Measurements from ENCODE around the gene NXN.
"Not testable (repeated sequence)": the region's sequence is repeated elsewhere in the genome, so short reads cannot be mapped to it uniquely, and the experiment has no call there.

The NXN gene

DNA sequence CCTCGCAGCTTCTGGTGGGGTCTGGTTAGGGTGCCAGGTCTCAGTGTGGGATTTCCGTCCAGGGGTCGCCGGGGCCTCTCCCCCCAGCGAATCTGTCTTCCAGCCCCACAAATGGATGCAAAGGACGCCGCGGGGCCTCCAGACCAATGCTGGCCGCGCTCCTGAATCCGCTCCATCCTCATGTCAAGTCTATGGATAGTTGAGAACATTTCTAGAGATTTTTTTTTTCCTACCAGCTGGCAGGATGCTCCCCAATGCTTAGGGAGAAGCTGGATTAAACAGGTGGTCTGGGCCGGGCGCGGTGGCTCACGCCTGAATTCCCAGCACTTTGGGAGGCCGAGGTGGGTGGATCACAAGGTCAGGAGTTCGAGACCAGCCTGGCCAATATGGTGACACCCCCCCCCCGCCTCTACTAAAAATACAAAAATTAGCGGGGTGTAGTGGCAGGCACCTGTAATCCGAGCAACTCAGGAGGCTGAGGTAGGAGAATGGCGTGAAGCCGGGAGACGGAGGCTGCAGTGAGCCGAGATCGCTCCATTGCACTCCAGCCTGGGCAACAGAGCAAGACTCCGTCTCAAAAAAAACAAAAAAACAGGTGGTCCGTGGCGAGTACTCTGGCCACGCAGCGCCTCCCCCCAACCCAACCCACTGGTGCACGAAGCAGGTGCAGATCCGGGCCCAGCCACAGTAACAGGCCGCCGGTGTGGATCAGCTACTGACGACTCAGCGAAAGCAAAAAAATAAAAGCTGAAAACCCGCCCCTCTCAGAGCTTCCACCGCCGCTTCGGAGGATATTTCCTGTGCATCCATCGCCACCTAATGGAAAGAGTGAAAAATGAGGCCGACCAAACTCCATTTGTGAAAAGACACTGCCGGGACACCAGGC lies 1.1 kb upstream of the NXN start:
- peak; percentile 46 to 55 (median 50) for DNase-seq (ENCODE audit: low read depth in 3 of 3, low spot score in 1 of 3)

DNA sequence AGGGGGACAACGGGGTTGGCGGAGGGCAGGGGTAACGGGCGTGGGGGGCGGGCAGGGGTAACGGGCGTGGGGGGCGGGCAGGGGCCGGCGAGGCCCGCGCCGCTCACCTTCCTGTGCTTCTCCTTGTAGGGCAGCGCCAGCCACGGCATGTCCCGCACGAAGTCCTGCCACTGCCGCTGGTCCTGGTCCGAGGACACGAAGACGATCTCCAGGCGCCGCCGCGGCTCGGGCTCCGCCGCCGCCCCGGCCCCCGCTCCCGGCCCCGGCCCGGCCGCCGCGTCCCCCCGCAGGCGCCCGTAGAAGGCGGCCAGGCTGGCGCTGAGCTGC lies 401 bp downstream of the NXN start:
- DNase-seq (ENCODE audit: low read depth in 3 of 3, low spot score in 1 of 3), result no peak

DNA sequence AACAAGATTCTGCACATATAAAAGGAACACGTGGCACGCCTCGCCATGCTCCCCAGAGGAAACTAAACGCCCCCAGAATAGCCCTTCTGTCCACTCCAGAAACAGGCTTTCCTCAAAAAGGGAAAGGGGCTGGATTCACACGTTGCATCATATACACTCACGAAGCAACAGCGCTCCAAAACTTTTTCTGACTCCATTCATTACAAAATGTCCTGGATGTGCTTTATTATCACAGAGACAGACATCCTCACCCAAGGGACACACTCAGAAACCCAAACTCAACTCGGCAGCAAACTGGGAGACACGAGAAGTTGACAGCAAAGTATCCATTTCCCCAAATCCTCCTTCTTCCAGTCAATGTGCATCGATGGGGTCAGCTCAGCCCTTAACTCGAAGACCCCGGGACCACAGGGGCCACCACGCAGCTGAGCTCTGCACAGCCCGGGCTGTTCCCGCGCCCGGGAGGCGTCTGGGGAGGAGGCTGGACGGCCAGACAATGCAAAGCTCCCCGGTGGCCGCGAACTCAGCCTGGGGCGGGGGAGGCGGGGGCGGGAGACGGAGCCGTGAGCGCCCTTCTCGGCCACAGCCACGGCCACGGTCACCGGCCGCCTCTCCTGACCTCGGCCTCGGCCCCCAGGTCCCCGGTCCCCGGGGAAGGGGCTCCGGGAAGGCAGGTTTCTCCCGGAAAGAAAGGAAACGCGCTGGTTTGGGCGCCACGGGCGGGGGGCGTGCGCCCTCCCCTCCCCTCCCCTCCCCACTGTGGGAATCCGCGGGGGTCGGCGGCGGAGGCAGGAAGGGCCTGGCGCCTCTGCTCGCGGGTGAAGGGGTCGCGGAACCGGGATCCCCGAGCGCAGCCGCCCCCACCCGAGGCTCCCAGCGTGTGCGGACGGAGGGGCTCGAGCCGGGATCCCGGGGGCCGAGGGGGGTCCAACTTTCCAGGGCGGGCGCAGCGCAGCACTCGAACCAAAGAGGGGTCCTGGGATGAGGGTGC lies 1.2 kb downstream of the NXN start:
- no peak for DNase-seq (ENCODE audit: low read depth in 3 of 3, low spot score in 1 of 3)

DNA sequence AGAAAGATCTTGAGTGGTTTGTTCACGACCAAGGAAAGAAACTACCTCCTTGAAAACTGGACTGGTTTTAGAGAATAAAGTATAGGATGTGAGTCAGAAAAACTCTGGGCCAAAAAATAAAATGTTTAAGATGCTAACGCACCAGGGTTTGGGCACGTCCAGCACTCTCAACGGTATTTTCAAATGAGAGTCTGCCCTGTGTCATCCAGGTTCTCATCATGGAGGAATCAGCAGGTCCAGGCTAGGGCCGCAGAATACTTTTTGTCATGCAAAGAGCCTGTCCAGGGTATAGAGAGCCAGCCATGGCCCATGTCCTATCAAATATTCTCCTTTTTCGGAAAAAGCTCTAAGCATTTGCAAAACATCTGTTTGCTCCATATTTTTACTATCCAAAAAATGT lies 2.4 kb downstream of the NXN start:
- no peak for DNase-seq (ENCODE audit: low read depth in 3 of 3, low spot score in 1 of 3)

DNA sequence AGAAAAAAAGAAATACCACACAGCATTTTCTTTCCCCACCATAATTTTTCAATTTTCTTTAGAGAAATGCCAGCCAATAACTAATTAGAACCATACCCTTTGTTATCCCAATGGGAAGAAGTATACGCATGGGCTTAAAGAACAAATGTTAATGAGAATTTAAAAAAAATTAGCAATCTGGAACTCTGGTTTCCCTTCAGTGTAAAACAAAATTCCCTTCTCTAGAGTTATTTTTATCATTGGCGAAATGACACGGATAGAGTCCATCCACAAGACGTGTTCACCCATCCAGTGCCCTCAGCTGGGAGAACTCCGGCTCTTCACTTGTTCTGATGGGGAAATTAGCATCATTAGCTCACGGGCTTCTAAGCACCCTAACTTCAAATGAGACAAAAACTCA lies 3.3 kb downstream of the NXN start:
- no peak for DNase-seq (ENCODE audit: low read depth in 3 of 3, low spot score in 1 of 3)

DNA sequence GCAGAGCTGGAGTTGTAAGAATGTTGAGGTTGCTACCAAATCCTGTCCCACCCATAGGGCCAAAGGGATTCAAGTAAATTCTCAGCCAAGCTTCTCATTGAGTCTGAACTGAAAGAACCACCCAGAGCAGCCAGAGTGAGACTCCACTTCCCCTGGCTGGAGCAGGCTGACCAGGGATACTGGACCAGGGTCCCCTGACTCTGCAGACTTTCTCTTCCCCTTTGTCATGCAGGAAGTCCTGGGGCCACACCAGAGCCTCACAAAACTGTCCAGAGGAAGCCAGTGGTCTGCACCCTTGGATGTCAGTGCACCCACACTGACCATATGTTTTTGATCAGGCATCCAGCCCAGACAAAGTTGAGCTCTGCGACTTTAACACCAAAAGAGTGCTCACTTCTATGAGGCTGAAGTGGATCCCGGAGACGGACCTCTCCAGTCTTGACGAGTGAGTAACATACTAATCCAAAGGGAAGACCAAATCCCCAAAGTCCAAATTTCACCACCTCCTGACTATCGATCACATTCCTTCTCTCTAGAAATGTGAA lies 4.1 kb downstream of the NXN start:
- no peak for DNase-seq (ENCODE audit: low read depth in 3 of 3, low spot score in 1 of 3)

DNA sequence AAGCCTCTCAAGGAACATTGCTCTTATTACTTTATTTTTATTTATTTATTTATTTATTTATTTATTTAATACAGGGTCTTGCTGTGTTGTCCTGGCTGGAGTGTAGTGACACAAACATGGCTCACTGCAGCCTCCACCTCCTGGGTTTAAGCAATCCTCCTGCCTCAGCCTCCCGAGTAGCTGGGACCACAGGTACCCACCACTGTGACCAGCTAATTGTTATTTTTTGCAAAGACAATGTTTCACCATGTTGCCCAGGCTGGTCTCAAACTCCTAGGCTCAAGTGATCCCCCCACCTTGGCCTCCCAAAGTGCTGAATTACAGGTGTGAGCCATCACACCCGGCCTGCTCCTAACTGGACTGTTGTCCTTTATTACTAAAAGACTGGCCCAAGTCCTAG lies 4.8 kb downstream of the NXN start:
- not testable (repeated sequence) for DNase-seq (ENCODE audit: low read depth in 3 of 3, low spot score in 1 of 3)

DNA sequence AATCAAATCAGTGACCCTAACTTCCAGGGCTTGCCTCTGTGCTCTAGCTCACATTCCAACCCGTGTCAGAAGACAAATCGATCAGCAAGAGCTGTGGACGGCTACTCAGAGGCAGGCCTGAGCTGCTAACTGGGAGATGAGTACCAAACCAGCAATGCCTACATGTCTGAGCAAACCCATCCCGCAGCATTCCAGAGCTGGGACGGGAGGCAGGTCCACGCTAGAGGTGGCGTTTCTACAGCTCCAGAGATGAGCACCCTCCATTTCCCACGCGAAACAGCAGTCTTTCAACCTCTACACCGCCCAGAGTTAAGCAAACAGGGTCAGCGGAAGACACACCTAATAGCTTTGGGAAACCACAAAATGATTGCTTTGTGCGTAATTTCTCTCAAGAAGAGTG lies 6.5 kb downstream of the NXN start:
- DNase-seq (ENCODE audit: low read depth in 3 of 3, low spot score in 1 of 3), result no peak

DNA sequence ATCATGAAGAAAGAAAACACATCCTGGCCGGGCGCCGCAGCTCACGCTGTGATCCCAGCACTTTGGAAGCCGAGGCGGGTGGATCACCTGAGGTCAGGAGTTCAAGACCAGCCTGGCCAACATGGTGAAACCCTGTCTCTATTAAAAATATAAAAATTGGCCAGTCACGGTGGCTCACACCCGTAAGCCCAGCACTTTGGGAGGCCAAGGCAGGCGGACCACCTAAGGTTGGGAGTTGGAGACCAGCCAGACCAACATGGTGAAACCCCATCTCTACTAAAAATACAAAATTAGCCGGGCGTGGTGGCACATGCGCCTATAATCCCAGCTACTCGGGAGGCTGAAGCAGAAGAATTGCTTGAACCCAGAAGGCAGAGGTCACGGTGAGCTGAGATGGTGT lies 7.7 kb downstream of the NXN start:
- not testable (repeated sequence) for DNase-seq (ENCODE audit: low read depth in 3 of 3, low spot score in 1 of 3)

DNA sequence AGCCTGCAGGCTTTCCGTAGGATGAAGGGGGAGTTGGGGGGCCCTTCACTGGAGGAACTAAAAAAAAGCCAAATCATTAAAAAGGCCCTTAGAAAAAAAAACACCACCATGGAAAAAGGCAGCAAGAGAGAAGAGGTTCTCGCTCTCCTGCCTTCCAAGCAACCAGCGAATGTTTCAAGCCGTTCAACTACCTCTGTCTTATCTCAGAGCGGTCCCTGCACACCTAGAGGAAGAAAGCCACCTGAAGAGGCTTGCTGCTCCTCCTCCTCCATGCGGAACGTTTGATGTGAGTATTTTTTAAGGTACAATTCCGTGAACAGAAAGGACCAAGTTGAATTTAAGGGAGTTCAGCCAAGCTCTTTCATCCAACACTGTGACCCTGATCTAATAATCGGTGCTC lies 9.2 kb downstream of the NXN start:
- no peak for DNase-seq (ENCODE audit: low read depth in 3 of 3, low spot score in 1 of 3)

DNA sequence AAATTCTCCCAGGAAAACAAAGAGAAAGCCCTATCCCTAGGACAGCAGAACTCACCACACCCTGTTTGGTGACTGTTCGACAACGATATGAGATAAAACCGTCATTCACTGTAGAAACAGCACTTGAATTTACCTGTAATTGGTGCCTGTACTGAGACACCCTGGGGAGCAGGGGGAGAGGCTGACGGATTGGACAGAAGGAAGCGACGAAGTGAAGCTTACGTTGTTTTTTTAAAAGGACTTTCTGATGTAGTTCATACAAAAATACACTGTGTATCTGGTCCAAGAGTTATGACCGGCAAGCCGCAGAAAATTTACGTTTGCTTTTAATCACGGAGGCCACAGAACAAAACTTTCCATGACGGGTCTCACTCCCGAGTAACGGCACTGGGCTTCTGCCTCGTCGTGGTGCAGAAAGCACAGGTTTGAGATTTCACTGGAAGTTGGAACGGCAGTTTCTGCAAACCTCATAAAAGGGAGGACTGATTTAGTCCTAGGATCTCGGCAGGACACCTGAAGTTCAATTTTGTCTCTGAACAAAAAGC lies 9.7 kb downstream of the NXN start:
- no peak for DNase-seq (ENCODE audit: low read depth in 3 of 3, low spot score in 1 of 3)

DNA sequence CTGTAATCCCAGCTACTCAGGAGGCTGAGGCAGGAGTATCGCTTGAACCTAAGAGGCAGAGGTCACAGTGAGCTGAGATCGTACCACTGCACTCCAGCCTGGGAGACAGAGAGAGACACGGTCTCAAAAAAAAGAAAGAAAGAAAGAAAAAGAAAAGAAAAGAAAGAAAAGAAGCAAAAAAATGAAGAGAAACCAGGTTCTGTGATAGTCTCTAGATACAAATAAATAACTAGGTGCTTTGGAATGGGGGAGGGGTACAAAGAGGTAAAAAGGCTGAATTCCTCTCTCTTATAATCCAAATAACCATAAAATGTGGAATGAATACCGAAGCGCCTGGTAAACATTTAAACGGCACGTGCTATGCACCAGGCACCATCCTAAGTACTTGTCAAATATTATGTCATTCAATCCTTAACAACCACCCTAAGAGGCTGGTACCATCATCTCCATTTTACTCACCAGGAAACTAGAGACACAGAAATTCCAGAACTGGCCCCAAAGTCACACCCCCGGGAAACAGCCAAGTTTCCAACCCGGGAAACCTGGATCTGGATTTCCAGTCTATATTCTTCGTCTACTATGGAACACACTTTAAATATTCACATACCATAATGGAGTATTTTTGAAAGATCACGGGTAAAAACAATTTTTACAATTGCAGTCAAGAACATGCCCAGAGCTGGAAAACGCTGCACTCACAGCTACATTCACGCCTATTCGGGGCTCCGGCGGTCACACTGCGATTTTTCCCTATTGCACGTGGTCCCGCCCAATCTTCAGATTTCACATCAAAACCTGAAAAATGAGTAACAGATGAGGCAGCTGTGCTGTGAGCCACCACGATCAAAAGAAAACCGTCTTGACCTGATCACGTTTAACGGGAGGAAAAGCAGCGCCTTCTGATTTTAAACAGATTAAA lies 10.5 kb downstream of the NXN start:
- no peak for DNase-seq (ENCODE audit: low read depth in 3 of 3, low spot score in 1 of 3)

DNA sequence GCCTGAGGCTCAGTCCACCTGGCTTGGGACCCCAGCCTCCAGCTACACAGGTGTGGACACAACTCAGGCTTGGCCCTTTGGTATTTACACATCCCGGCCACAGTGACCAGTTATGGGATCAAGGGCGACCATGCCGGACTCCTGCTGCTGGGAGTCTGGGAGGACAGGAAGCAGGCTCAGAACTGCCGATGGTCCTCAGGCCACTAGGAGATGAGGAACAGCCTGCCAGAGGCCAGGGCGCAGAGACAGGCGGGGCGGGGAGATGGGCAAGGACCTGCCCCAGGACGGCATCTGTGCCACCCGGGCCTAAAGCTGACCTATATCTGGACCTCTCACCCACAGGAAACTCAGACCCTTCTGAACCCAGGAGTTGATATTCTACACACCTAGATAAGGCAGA lies 12.5 kb downstream of the NXN start:
- DNase-seq (ENCODE audit: low read depth in 3 of 3, low spot score in 1 of 3), result no peak

DNA sequence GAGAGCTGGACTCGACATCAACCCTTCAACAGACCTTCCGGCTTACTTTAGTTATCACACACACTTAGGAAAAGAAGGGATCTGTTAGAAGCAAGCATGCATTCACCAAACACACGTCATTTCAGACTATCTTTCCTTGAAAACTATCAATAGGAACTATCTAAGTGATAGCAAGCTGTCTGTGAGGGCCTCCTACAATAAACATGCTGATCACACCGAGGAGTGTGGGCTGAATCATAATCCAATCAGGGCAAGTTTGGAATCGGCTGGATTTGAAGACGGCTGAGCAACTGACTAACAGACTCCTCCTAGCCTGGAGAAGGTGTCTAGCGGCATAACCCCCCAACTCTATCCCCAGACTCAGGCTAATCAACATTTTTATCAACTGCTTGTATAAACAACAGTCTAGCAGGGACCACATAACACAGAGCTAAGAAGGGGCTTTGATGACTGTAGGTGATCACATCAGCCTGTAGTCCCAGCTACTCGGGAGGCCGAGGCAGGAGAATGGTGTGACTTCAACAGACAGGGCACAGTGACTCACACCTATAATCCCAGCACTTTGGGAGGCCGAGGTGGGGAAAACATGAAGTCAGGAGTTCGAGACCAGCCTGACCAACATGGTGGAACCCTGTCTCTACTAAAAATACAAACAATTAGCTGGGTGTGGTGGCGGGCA lies 14.1 kb downstream of the NXN start:
- no peak for DNase-seq (ENCODE audit: low read depth in 3 of 3, low spot score in 1 of 3)

DNA sequence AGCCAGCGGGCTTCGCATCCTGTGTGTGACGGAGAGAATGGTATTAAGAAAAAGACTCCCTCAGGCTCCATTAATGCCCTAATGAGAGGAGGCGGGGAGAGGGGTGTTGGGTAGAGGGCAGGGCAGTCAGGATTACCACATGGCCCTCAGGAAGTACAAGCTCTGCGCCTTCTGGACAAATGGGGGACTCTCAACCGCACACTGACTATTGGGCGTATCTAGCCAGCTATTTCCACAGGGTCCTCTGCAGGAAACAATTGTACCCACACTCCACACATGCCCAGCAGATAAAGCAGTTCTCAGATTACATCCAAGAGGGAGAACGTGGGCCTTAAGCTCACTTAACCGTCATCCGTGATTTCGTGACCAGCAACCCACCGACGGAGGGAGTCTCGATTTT lies 14.7 kb downstream of the NXN start:
- DNase-seq (ENCODE audit: low read depth in 3 of 3, low spot score in 1 of 3), result no peak

DNA sequence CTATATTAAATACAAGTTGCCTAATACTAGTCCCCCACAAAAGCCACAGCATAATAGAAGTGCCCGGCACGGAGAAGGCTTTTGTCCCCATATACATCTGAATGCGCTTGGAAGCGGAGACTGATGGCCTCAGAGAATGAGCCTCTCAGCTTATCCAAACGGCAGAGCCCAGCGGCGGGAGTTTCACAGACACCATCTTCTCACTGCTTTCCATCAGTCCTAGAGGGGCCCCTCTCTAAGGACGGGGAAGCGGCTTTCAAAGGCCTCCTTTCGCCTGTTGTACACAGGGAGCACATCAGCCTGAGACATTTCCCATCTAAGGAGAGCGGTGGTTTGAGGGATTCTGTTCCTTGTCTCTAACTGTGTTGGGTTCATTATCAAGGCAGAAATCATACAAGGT lies 16.9 kb downstream of the NXN start:
- DNase-seq (ENCODE audit: low read depth in 3 of 3, low spot score in 1 of 3), result no peak

DNA sequence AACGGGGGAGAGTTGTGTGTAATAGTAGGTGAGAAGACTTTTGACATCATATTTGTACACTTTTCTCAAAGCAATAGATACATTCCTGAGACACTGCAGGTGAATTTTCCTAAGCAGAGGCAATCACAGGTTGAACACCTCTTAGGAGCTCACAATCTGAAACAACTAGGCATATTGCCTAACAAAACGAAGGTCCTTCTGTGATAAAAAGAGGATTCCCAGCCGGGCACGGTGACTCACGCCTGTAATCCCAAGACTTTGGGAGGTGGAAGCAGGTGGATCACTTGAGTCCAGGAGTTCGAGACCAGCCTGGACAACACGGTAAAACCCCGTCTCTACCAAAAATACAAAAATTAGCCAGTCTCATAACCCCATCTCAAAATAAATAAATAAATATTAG lies 17.4 kb downstream of the NXN start:
- no peak for DNase-seq (ENCODE audit: low read depth in 3 of 3, low spot score in 1 of 3)

DNA sequence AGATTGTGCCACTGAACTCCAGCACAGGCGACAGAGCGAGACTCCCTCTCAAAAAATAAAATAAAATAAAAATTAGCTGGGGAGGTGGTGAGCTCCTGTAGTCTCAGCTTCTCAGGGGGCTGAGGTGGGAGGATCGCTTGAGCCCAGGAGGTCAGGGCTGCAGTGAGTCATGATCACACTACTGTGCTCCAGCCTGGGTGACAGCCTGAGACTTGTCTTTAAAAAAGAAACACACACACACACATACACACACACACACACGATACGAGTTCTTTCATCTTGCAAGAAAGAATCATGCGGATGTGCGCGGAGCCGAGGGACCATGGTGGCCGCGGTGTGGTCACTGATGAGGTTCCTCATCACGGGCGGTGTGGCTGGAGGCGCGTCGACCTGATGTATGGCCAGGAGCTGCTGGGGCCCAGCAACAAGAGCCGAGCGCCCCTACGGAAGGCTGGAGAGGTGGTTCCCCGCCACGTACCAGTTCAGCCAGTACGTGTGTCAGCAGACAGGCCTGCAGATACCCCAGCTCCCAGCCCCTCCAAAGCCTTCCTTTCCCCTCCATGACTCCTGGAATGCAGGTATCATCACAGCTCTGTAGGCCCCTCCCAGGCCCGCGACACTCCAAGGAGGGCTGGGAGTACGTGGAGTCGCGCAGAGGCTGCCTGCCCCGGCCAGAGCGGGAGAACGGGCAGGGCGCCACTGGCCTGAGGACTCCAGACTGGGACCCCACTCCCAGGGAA lies 20.7 kb downstream of the NXN start:
- DNase-seq (ENCODE audit: low read depth in 3 of 3, low spot score in 1 of 3), result no peak

DNA sequence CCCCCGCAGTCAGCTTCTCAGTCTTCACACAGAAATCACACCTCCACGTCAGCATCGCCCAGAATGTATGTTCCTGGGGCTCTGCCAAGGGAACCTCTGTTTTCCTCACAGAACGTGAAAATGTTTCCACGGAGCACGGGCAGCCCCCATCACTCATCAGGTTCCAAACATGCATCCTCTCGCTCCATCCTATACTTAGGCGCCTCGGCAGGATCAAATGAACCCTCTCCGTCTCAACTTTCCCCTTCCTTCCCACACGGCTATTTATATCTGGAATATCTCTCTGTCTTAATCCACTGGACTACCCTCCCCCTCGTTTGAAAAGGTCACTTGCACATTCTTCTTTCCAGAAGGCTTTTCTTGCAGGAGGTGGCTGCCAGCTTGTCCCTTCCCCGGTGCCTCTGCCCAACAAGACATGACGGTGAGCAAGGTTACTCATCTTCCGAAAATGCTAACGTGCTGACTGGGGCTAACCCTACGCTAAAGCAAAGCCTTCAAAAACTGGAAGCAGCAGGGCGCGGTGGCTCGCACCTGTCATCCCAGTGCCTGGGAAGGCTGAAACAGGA lies 21.6 kb downstream of the NXN start:
- no peak for DNase-seq (ENCODE audit: low read depth in 3 of 3, low spot score in 1 of 3)
